RKO (cell line): Measurements from ENCODE around the gene PTCH1.

Experiments used
- DNase-seq: peaks from one replicate; pipeline ENCODE4 v3.0.0-alpha.2; 2016; ENCODE audit warnings: low spot score

The PTCH1 gene

DNA sequence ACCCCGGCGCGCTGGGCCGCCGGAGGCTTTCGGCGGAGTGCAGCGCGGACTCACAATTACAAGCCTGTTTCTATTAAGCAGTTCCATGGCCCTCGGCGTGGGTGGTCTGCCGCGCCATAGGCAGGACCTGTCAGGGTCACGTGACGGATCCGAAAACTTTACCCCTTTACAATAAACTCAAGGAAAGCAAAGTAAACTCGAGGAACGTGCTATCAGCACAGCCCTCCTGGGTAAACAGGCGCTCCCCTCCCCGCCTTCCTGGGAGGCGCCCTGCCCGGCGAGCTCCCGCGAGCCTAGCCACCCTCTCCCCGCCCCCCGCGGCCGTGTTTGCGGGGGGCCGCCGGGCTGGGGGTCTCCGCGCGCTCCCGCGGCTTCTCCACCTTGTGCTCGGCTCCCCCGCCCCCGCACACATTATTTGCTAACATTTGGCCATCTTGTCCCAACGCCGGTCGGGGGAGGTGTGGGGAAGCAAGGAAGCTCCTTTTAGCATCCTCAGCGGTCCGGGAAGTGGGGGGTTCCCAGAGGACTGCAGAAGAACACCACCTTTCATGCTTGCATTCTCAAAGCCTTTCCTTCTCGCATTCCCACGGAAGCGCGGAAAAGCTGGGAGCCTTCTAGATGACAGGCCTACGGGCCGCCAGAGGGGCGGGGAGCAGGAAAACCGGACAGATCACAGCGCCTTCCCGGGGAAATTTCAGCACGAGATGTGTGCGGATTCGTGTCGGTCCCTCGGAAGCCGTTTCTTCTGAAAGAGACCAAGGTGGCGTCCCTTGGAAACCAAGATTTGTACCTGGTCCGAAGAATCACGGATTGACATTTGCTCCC lies at the start of gene PTCH1:
Gene PTCH1, minus strand, starts transcription at position 238 of the 825 bp plus-strand sequence.
- peak; percentile 68 for DNase-seq

DNA sequence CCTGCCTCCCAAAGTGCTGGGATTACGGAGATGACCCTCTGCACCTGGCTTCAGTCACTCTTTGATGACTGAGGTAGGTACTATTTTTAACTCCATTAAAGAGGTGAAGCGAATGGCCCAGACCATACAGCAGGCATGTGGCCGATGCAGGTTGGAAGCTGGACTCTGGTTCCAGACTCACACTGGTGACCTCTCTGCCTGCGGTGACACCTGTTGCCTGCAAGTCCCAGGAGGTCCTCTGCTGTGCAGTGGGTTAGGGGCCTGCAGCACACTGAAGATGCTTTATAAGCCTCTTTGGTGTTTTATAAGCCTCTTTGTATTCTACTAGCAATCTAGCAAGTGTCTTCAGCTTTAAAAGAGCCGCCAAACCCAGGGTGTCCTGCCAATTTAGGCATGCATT lies 49.2 kb upstream of the PTCH1 start:
- DNase-seq, result no peak

DNA sequence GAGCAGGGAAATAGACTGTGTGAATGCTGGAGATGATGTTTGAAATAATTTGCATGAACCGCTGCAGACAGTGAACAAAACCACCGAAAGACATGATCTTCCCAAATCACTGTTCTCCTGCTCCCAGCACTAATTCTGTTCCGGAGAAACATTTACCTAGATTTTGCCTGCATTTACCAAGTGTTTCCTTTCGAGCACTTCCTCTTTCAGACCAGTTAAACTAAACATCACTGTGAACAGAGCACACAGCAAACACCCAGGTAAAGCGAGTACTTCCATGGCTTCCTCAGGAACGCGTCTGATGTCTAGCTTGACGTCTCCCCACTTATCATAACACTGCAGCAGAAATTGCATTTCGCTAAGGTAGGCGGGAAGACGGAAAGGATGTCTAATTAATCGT lies 45.1 kb upstream of the PTCH1 start:
- DNase-seq, result no peak

DNA sequence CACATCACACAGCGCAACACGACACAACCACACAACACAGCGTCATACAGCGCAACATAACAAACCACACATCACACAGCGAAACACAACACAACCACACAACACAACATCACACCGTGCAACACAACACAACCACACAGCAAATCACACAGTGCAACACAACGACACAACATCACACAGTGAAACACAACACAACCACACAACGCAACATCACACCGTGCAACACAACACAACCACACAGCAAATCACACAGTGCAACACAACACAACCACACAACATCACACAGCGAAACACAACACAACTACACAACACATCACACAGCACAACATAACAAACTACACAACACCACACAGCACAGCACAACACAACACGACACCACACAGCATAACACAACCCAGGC lies 40.4 kb upstream of the PTCH1 start:
- DNase-seq, result no peak

DNA sequence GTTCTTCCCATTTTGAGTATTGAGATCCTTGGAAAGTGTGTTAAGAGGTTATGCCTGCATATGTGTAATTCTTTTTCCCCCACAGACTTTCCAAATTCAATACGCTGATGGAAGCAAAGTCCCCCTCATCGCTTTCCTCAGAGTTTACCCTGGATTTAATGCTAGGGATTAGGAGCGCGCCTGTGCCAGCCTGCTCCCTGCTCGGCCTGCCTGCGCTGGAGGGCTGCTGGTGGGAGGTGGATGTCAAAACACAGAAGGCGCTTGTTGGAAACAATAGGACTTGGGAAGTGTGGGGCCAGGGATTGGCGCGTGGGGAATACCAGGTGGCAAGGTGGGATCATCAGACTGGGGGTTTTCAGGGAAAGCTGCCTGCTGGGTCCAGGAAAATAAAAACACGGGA lies 39.8 kb upstream of the PTCH1 start:
- DNase-seq, result no peak

DNA sequence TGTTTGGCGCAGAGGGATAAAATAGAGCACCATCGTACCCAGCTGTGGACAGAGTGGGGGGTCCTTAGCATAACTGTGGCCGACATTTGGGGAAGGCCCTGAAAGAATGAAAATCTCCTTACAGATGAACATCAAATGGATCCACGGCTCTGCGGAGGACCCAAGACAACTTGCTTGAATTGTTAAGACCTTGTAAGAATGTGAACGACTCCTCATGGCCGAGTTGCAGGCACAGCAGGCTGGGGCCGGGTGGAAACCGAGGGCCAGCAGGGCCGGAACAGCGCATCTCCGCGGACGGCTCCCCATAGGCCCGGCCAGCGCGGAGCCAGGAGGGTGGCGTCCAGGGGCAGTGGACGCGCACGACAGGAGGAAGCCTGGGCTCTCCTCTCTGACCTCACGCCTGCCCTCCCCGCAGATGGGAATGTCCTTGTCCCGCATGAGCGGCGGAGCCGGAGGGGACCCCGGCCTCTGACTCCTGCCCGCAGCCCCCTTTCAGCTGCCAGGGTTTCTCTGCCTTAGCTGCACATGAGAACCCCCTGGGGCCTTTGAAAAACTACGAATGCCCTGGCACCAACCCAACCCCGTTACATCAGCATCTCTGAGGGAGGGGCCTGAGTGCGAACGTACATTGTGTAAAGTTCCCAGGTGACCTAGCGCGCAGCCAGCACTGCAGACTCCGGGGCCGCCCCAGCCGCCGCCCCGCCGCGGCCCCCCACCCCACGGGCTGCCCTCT lies 36.2 kb upstream of the PTCH1 start:
- DNase-seq, result no peak

DNA sequence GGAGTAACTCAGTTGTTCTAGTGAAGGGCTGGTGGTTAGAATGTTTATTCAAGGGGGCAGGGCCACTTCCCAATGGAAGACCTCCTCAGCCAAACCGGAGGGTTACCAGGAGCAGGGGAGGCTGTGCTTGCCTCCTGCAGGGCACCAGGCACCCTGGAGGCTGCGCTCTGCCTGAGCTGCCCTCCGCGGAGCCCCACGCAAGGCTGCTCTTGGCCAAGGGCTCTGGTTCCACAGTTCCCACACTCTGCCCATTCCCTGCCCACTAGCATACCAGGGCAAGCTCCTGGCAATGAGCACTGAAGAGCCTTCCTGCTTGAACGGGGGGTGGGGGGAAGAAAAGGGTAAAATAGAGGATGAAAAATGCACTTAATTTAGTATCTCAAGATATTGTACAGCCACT lies 35.5 kb upstream of the PTCH1 start:
- DNase-seq, result no peak

DNA sequence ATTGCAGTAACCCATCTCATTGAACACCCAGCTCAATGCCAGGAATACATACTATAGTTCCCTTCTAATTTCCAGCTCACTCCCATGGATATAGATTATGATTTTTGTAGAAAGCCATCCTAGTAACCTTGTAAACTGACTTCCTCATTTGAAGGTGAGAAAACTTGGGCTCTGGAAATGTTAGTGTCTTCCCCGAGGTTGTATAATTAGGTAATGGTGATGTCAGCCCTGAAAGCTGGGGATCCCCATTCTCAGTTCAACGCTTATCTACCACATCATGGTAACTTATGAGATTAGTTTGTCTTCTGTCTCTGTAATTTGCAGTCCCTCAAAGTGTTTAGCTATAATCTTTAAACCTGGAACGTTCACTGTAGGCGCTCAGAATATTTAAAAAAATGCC lies 34.6 kb upstream of the PTCH1 start:
- no peak for DNase-seq

DNA sequence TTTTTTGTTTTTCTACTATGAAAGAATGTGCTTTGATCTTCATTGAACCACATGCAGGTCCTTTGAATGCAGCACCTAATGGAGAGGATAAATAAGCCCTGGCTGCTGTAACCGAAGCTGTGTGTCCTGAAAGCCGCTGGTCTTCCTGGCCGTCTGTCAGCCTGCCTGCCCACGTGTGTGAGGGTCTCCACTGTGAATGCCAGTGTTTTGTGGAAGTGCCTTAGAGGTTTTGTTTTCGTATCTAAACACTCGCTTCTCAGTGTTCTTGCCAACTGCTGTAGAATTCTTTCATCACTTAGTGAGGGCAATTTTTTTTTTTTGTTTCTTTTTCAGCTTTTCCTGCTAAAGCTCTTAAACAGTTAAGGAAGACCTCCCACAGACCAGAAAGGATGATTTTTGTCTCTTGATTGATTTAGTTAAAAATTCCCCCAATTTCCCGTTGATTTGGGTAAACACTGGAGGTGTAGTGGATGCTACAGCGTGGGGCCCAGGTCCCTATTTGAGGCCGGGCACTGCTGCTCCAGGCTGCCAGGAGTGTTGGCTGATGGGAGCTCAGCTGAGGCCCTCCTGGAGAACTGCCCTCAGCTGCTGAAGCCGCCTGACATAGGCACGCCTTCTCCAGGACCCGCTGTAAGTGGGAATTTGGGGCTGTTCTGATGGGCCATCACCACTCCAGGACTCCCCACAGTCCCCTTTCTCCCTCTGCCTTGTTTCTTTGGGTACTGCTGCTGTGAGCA lies 29.2 kb upstream of the PTCH1 start:
- no peak for DNase-seq

DNA sequence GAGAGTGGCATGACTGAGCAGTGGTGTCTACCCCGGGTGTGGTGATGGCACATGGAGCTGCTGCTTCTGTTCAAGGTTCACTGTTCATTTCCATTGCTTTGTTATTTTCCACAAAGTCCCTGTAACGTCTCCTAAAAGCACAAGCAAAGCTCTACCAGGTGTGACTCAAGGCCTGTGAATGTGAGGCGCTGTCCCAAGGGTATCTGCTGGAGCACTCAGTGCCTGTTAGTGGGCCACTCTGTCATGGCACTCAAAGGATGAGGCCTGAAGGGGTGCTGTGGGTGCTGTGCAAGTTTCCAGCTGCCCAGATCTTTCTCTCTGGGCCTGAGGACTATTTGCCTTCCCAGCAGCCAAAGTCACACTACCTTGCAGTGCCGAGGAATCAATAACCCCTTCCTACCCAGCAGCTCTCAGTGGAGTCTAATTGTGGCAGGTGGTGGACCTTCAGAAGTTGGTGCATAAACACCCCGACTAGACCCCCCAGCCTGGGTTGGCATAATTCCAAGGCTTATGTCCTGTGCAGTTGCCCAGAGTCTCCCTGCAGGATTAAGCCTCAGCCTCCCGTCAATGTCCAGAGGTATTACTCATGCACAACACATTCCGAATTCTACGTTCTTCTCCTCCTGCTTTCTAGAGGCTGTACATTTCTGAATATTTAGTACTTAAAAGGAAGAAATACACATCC lies 17.4 kb upstream of the PTCH1 start:
- no peak for DNase-seq

DNA sequence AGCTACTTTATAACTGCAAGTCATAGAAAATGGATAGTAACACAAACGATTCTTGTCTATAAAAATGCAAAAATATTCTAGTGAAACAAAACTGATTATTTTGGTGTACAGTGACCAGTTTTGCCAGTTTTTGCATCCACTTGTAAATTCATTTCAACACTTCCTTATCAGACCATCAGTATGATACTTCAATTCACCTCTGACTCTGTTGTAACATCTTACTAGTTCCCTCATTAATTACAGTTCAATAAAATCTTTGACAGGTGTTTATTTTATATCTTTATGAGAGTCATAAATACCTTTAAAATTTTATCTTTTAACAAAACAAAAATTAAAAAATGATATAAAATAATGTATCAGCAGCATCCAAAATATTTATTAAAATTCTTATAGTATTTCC lies 13.1 kb upstream of the PTCH1 start:
- DNase-seq, result no peak

DNA sequence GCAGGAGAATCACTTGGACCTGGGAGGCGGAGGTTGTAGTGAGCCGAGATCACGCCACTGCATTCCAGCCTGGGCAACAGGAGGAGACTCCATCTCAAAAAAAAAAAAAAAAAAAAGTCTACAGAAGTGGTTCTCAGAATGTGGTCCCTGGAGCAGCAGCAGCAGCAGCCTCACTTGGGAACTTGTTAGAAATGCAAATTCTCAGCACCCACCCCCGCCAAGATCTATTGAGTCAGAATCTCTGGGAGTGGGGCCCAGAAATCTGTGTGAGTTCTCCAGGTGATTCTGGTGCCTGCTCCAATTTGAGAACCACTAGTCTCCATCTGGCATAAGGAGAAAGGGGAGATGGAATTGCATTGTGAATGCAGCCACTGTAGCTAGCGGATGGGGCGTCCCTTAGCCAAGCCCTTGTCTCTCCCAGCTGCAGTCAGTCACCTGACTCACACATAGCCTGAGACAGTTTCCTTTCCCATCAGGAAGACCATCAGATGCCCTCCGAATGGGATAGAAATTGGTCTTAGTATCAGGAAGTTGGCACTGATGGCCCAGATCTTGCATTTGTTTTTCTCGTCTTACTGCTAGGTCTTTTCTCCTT lies 12.2 kb upstream of the PTCH1 start:
- no peak for DNase-seq

DNA sequence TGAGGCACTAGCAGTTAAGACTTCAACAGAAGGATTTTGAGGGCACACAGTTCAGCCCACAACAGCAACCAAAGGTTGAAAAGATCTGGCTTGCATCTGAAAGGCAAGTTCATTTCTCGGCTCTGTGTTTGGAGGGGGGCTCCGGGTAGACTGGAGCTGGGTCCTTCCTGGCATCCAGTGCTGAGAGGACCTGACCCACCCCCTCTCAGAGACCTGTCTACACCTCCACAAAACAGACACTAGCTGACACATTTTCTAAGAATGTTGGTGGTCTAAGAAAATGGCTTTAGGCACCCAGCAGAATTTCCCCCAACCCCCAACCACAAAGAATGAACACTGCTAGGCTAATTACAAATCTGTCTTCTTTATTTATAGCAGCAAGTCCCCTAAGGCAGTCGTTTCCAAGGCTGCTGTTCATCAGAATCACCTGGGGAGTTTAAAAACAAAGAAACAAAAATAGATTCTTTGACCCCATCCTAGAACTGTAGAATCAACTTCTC lies 6.2 kb upstream of the PTCH1 start:
- DNase-seq, result no peak

DNA sequence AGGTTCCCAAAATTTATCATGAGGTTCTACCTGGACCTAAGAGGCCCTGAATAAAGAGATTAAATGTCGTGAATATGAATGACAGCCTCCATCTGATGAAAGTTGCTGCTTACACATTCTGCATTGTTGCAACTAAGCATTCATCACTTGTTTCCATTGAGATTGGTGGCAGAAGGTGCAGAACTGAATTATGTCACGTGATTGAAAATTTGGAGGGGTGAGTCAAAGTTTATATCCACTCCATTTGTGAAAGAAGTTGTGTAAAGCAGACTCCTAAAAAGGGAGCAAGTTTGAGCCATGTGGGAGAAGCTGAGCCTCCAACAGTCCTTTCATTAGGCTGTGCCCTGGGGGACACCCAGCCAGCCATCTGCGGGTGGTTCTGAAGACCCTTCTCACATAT lies 4.9 kb upstream of the PTCH1 start:
- DNase-seq, result no peak

DNA sequence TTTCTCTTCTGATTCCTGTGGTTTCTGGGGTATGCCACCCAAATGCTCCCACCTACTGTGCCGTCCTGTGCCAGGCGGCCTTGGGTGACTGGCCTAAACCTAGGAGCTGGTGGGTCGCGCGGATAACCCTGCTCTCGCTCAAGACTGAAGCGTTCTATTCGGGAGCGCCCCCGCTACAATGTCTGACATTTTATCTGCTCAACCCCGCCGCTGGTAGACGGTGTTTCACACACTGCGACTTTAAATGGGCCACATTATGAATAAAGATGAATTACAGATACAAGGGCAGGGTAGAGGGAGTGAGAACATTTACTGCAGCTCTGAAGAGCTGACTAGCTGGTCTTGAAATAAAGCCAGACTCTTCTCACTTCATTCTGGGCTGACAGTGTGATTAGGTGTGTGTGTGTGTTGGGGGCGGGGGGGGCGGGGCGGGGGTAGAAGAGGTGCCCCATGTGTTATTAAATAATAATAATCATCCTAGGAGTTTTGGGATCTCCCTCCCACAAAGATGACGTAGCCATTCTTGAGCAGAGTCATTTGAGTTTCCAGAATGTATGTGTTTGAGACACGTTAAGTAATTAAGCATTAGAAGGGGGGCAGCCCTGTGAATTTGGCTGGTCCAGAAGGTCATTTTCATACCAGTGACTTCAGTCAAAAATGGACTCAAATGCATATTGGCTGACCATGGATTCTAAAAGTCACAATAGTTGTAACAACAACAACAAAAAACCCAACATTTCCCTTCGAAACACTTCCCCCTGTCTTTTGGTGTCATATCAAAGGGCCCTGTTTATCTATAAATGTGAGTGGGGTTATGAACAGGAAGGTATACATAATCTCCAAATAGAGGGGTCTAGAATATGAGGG lies 1.0 kb upstream of the PTCH1 start:
- no peak for DNase-seq

DNA sequence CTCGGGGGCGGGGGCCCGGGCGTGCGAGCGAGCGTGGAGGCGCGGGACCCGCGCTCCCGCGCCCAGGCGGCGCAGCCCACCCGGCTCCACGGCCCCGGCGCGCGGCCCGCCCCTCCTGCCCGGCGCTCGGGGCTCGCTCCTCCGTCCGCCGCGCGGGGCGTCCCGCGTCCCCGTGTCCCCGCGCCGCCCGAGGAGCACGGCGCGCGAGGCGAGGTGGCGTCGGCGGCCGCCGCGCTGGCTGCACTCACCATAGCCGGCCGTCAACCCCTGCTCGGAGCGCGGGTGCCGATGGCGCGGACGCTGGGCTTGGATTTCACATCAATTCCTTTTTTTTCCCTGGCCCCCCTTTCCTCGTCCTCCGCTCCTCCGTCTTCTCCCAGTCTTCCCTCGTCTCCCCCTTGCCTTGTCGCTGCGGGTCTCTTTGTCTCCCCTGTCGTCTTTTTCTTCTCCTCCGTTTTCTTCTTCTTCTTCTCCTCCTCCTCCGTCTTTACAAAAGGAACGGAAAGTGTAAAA lies 494 bp downstream of the PTCH1 start:
- peak; percentile 21 for DNase-seq

DNA sequence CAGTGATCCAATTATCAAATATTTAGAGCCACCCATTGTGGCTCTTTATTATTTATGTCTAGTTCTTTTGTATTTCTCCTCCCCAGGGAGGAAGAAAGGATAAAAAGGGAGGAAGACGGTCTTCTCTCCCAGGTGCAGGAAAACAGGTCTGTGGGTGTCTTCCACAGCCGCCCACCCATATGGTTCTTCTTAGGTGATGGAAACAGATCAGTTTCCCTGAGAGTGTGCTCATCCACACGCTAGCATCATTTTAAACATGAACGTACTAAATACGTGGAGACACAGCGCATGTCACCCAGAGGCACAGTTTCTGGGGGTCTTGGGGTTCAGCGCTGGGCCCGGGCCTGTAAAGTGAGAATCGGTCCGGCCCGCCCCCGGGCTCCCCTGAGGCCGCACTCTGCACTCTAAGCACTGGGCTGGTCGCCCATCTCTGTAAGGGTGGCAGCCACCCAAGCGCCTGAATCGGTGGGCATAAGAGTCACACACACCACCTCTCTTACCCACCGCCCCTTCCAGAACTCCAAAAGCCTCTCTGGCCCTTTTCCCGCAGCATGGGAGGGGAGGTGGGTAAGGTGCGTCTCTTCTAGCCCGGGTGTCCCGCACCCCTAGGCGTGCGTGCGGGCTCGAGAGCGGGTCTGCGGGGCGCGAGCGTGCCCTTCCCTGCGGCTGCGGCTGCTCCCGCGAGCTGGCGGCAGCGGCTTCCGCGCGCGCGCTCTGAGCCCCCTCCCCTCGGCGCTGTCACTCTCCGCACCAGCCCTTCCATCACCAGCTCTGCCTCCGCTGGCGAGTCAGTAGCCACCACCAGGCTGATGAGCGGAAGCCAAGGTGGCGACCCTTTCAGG lies 1.3 kb downstream of the PTCH1 start:
- peak; percentile 63 for DNase-seq

DNA sequence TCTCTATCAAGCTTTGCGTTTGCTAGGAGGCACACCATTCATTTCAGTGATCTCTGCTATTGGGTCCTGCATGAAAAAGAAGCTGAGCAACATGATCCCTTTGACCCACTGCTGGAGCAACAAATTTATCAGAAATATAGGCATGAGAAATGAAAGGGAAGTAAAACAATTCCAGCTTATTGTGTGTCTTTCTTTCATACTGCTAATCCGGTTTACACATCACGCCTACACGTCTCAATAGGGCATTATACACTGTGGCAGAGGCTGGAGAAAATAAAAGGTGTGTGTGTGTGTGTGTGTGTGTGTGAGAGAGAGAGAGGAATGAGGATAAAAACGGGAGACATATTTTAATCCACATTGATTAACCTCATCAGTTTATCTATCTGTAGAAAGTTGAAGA lies 2.4 kb downstream of the PTCH1 start:
- no peak for DNase-seq

DNA sequence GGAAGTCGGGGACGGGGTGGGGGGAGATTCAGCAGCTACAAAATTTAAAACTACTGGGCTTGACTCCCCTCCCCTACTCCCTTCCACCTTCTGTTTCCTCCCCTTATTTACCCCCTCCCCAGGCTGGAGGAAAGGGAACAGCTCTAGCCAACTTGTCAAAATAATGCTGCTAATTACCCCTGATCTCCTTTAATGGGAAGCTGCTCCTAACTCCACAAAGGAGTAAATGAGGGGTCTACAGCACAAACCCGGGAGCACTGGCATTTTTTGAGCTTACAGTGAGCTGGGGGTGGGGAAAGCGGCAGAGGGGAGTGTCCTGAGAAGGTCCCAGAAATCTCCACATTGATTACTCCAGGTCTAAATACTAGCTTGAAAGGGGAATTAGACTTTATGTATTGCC lies 3.1 kb downstream of the PTCH1 start:
- no peak for DNase-seq

DNA sequence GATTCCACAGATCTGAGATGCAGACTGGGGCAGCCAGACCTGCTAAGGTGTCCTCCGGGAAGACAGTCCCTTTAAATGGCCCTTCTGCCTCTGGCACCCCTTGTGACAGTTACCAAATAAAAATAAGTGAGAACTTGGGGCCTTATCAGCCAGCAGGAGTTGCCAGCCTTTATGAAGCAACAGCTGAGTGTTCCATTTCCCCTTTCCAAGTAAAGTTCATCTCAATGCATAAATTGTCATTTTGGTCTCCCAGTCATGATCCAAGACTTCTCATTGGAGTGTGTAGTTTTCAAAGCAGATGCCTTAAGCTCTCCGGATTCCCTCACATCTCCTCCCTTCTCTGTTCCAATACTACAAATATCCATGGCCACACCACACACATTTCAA lies 4.1 kb downstream of the PTCH1 start:
- DNase-seq, result peak; percentile 58
